Measurements from ENCODE around the gene BPIFB6.

The BPIFB6 gene

GRCh38 chr20:33092361-33092760 lies 60.9 kb downstream of the BPIFB6 start:
- DNase-seq = no peak

- DNase-seq = no peak
Observed at GRCh38 chr20:33093074-33093473, 61.6 kb downstream of the BPIFB6 start.

GRCh38 chr20:33093582-33093981 lies 62.1 kb downstream of the BPIFB6 start:
- DNase-seq = no peak

All from activated CD4-positive, alpha-beta T cell treated with anti-CD3 and anti-CD28 coated beads for 48 hours (primary cell).